A673 (cell line): ENCODE measurements around the gene STAG1. TPM values are rescaled to one million over a fixed set of nuclear protein-coding genes. Genes with fewer than 3 reads are reported as not detected.
A peak's percentile ranks its signal among the peaks of the same experiment; 100 is the strongest.
"Not testable (repeated sequence)": the region's sequence is repeated elsewhere in the genome, so short reads cannot be mapped to it uniquely, and the experiment has no call there.

Experiments
- BruUV-seq: library from RNA; stranded (reverse); fragments of 400-500 nt; replicated peaks from 2 replicates; lab custom pipeline; 2021; lab: Mats Ljungman, UMichigan
- CTCF ChIA-PET: fragments of 300-600 bp; sonication (Branson Sonifier 250); formaldehyde crosslinking; loops from one replicate; lab custom pipeline; 2022; ENCODE audit warnings: antibody characterized with exemption; lab: Charles Lee
- POLR2A ChIA-PET: fragments of 300-600 bp; sonication (Branson Sonifier 250); formaldehyde crosslinking; loops from one replicate; lab custom pipeline; 2022; ENCODE audit warnings: antibody characterized with exemption; ENCODE audit not compliant: low non-redundant PET; lab: Charles Lee
- DNase-seq: peaks from one replicate; pipeline ENCODE4 v3.0.0-alpha.2; 2015; ENCODE audit warnings: low spot score
- H3K27ac ChIP-seq: fragments of 200-600 bp; sonication (generic); 2 replicates; pipeline ENCODE4 v1.5.1; 2016; ENCODE audit warnings: mixed run types, low read depth, mild to moderate bottlenecking, mixed read lengths, antibody characterized with exemption, low read length; ENCODE audit not compliant: poor library complexity, severe bottlenecking
- H3K27me3 ChIP-seq: fragments of 200-600 bp; sonication (generic); replicated peaks from 2 replicates; pipeline ENCODE4 v1.6.1; 2017; ENCODE audit warnings: mixed run types, low read depth, mild to moderate bottlenecking, mixed read lengths, antibody characterized with exemption, low read length; ENCODE audit not compliant: insufficient read depth, poor library complexity
- H3K36me3 ChIP-seq: fragments of 200-600 bp; sonication (generic); 2 replicates; pipeline ENCODE4 v1.6.1; 2016; ENCODE audit warnings: mixed run types, mild to moderate bottlenecking, mixed read lengths, antibody characterized with exemption, low read length; ENCODE audit not compliant: insufficient read depth, poor library complexity, severe bottlenecking
- H3K4me1 ChIP-seq: fragments of 200-600 bp; sonication (generic); 2 replicates; pipeline ENCODE4 v1.6.1; 2017; ENCODE audit warnings: mixed run types, mild to moderate bottlenecking, mixed read lengths, antibody characterized with exemption, low read length; ENCODE audit not compliant: insufficient read depth, poor library complexity, severe bottlenecking
- H3K4me3 ChIP-seq: fragments of 200-600 bp; sonication (generic); 2 replicates; pipeline ENCODE4 v1.5.1; 2016; ENCODE audit warnings: low read depth, mixed run types, mild to moderate bottlenecking, mixed read lengths, low read length; ENCODE audit not compliant: poor library complexity, severe bottlenecking
- H3K9me3 ChIP-seq: fragments of 200-600 bp; sonication (generic); 2 replicates; pipeline ENCODE4 v1.6.1; 2016; ENCODE audit warnings: mixed run types, low read depth, mild to moderate bottlenecking, mixed read lengths, antibody characterized with exemption, low read length; ENCODE audit not compliant: poor library complexity, severe bottlenecking
- CTCF ChIP-seq: fragments of 300-800, 200-600 bp; sonication (generic); conservative IDR thresholded peaks from 2 replicates; pipeline ENCODE4 v1.5.1; 2017; ENCODE audit warnings: low read depth, mild to moderate bottlenecking, antibody characterized with exemption, low read length, moderate library complexity, mixed read lengths
- EZH2 ChIP-seq: fragments of 200-600 bp; sonication (generic); IDR thresholded peaks from 2 replicates; pipeline ENCODE4 v1.6.1; 2017; ENCODE audit warnings: borderline replicate concordance, low read depth, mild to moderate bottlenecking, mixed read lengths, antibody characterized with exemption, low read length; ENCODE audit not compliant: poor library complexity, severe bottlenecking
- intact Hi-C: fragments of 100-400 bp; cut with micrococcal nuclease; formaldehyde crosslinking; loops from one replicate; pipeline ENCODE4 v1.10.0; 2022; ENCODE audit not compliant: unreplicated experiment
- total RNA-seq: library from RNA; stranded (reverse); gene quantifications from 2 replicates; pipeline ENCODE4 v1.2.3, GENCODE V29; 2021

Gene STAG1
- total RNA-seq, 1 experiment from 2014 or later: 47.4 TPM

GRCh38 chr3:136567599-136568188 is 184.5 kb downstream of the STAG1 start:
- no peak overlapping the region for H3K4me3 ChIP-seq
- CTCF ChIA-PET: no interaction called here
- no TSS peak for BruUV-seq
- H3K27ac ChIP-seq: peak overlapping the region; percentile 60
- intact Hi-C loops: loop anchor here (5.0 kb wide), 1 partner anchor 185 kb away; the partner anchor contains the start of gene STAG1
- TF ChIP-seq CTCF: no peak
- TF ChIP-seq EZH2: no peak
- H3K27me3 ChIP-seq: no peaks in the 10 kb centered on the region
- peaks cover 32% of the 10 kb centered on the region for H3K4me1 ChIP-seq
- no peaks in the 10 kb centered on the region for H3K9me3 ChIP-seq
- peak; percentile 48 for DNase-seq
- POLR2A ChIA-PET: interaction anchor here (0.5 kb wide), 1 partner anchor 130 kb away, joined by 3 read pairs; no protein-coding TSS in a partner anchor
- no peaks in the 10 kb centered on the region for H3K36me3 ChIP-seq

GRCh38 chr3:136564962-136565361 is 187.2 kb downstream of the STAG1 start:
- DNase-seq, BruUV-seq, H3K27me3 ChIP-seq, H3K36me3 ChIP-seq, CTCF ChIA-PET, POLR2A ChIA-PET, H3K4me3 ChIP-seq, H3K9me3 ChIP-seq: not testable (repeated sequence)
- H3K27ac ChIP-seq: peak overlapping the region; percentile 60
- intact Hi-C loops: loop anchor here (5.0 kb wide), 1 partner anchor 187 kb away; the partner anchor contains the start of gene STAG1
- peaks cover 39% of the 10 kb centered on the region for H3K4me1 ChIP-seq

GRCh38 chr3:136562026-136562425 is 190.2 kb downstream of the STAG1 start:
- CTCF ChIA-PET: no interaction called here
- BruUV-seq: no TSS peak
- intact Hi-C loops: no loop called here

More at GRCh38 chr3:136562026-136562425, 190.2 kb downstream of the STAG1 start:
- POLR2A ChIA-PET: no interaction called here
- DNase-seq: no peak
- no peaks in the 10 kb centered on the region for H3K27me3 ChIP-seq
- no peaks in the 10 kb centered on the region for H3K9me3 ChIP-seq
- no peak overlapping the region for H3K4me3 ChIP-seq
- H3K4me1 ChIP-seq: peaks cover 35% of the 10 kb centered on the region
- no peak overlapping the region for H3K27ac ChIP-seq
- no peak for TF ChIP-seq EZH2
- TF ChIP-seq CTCF: no peak
- H3K36me3 ChIP-seq: no peaks in the 10 kb centered on the region
